ENCODE measurements around the gene PDE3B. TPM values are rescaled to one million over a fixed set of nuclear protein-coding genes. Genes with fewer than 3 reads are reported as not detected.

PDE3B gene
- total and polyA plus RNA-seq, 2 of the 8 experiments (the other 6 are each of a cell fraction or from before 2014, with no cell fraction given) = 2.7 to 10.9 TPM

GRCh38 chr11:14906578-14906977, 263.0 kb downstream of the PDE3B start:
- no peak overlapping the region for H3K14ac ChIP-seq (ENCODE audit: insufficient read length)
- H3K9me3 ChIP-seq (ENCODE audit: insufficient read depth in 2 of 2, low read depth in 1 of 2, low read length in 1 of 2) = no peaks in the 10 kb centered on the region
- H3K79me2 ChIP-seq (ENCODE audit: control insufficient read depth in 1 of 2, insufficient read depth in 2 of 2, low read length in 2 of 2) = no peaks in the 10 kb centered on the region
- no peak for FAIRE-seq
- no peak overlapping the region for H3K27ac ChIP-seq (ENCODE audit: low read depth, low read length)
- no peak overlapping the region for H4K8ac ChIP-seq (ENCODE audit: extremely low read depth, insufficient read depth, low read length)
- H3K79me1 ChIP-seq (ENCODE audit: low read depth, low read length) = no peaks in the 10 kb centered on the region
- no peaks in the 10 kb centered on the region for H3K36me3 ChIP-seq (ENCODE audit: control insufficient read depth in 2 of 4, insufficient read depth in 4 of 4, low read length in 3 of 4)
- H4K5ac ChIP-seq (ENCODE audit: insufficient read length, low read depth, low read length) = no peak overlapping the region
- H3K23ac ChIP-seq (ENCODE audit: insufficient read length) = no peak overlapping the region
- no peak overlapping the region for H2AK5ac ChIP-seq (ENCODE audit: low read depth, low read length)
- H2BK12ac ChIP-seq (ENCODE audit: low read depth, low read length) = no peak overlapping the region
- no peaks in the 10 kb centered on the region for H4K20me1 ChIP-seq (replicated peaks in 1 of 2; ENCODE audit: control insufficient read depth in 1 of 2, insufficient read depth in 2 of 2, low read length in 2 of 2)
- no peak overlapping the region for H3K18ac ChIP-seq (ENCODE audit: extremely low read depth, low read length)
- DNase-seq (ENCODE audit: low read depth in 1 of 2, low spot score in 2 of 2) = no peak
- peak overlapping the region in 1 of 2 experiments; percentile 53; a peak in 1 of 4 replicates for H3K4me2 ChIP-seq (ENCODE audit: insufficient read depth in 1 of 2, low read depth in 2 of 2, low read length in 2 of 2)
- no peak overlapping the region for H2BK120ac ChIP-seq (replicated peaks; ENCODE audit: low read depth, low read length)
- CTCF ChIA-PET (ENCODE audit: partially characterized antibody) = interaction anchor here (0.6 to 5.6 kb wide), 84 partner anchors 9 to 568 kb away, joined by 3 to 138 read pairs (median 6); partner anchors contain the start of genes CALCB, CYP2R1 and INSC
- peaks cover 0 to 11% (median under 1%) of the 10 kb centered on the region in 4 experiments; a peak in 4 of 7 replicates for H3K4me1 ChIP-seq (replicated peaks in 1 of 4; ENCODE audit: control insufficient read depth in 3 of 4, insufficient read depth in 4 of 4, low read length in 3 of 4)
- no peak overlapping the region for H4K91ac ChIP-seq (replicated peaks; ENCODE audit: insufficient read length, low read length)
- no peak overlapping the region for H2BK20ac ChIP-seq (ENCODE audit: low read length)
- no peak overlapping the region; a peak in 2 of 8 replicates for H3K4me3 ChIP-seq (ENCODE audit: extremely low read depth in 1 of 4, insufficient read depth in 2 of 4, low read depth in 3 of 4, low read length in 4 of 4)
- H2BK5ac ChIP-seq (ENCODE audit: low read depth, low read length) = no peak overlapping the region
- no peaks in the 10 kb centered on the region for H3K23me2 ChIP-seq (ENCODE audit: low read depth, low read length)
- H3K56ac ChIP-seq (replicated peaks; ENCODE audit: insufficient read length, low read depth, low read length) = no peak overlapping the region
- H2BK15ac ChIP-seq (ENCODE audit: low read length) = no peak overlapping the region
- peaks cover 0 to 7% (median 0%) of the 10 kb centered on the region in 4 experiments; a peak in 3 of 7 replicates for H3K27me3 ChIP-seq (replicated peaks in 1 of 4; ENCODE audit: control insufficient read depth in 3 of 4, extremely low read depth in 1 of 4, insufficient read depth in 3 of 4, low read length in 3 of 4)
- 87% methylated on average over 3 of the region's 5 CpGs; no CpG with 5 or more reads in 1 of the 2 experiments for WGBS, 2 experiments (ENCODE audit: extremely low coverage in 1 of 2, insufficient coverage in 1 of 2, insufficient read length in 1 of 2, insufficient replicate concordance in 2 of 2, low coverage in 1 of 2, low lambda C conversion rate in 2 of 2, missing lambda C conversion rate in 1 of 2)
- POLR2A ChIA-PET (ENCODE audit: partially characterized antibody) = interaction anchor here (1.0 to 3.1 kb wide), 3 partner anchors 12 to 272 kb away, joined by 3 to 10 read pairs (median 5); partner anchors contain the start of gene PDE3B
- no peak overlapping the region for H2AFZ ChIP-seq (ENCODE audit: low read length)
- no peak overlapping the region for H3K4ac ChIP-seq (replicated peaks; ENCODE audit: insufficient read length, low read depth, low read length)
- no peak overlapping the region for H3K9ac ChIP-seq (replicated peaks in 1 of 4; ENCODE audit: extremely low read depth in 1 of 4, low read depth in 3 of 4, low read length in 3 of 4)
- TF ChIP-seq KDM4A (IDR thresholded peaks at IDR 0.05; ENCODE audit: low read depth, low read length, severe bottlenecking) = no peak
- no peak for TF ChIP-seq FOSL1 (IDR thresholded peaks at IDR 0.05; ENCODE audit: insufficient read depth, low read depth, low read length)
- TF ChIP-seq POLR2AphosphoS5 (IDR thresholded peaks at IDR 0.05; ENCODE audit: low read depth, low read length) = no peak
- TF ChIP-seq CHD2 (IDR thresholded peaks at IDR 0.05; ENCODE audit: low read length) = no peak
- TF ChIP-seq NRF1 (IDR thresholded peaks at IDR 0.05; ENCODE audit: low read depth, low read length) = no peak
- TF ChIP-seq TCF12 (IDR thresholded peaks at IDR 0.05; ENCODE audit: low read depth, low read length) = no peak
- TF ChIP-seq EP300 (IDR thresholded peaks at IDR 0.05; ENCODE audit: borderline replicate concordance in 1 of 2, low read depth in 2 of 2, low read length in 2 of 2) = no peak
- TF ChIP-seq YY1 (IDR thresholded peaks at IDR 0.05; ENCODE audit: low read depth, low read length) = no peak
- TF ChIP-seq RAD21 (IDR thresholded peaks at IDR 0.05 in 1 of 2, conservative IDR thresholded peaks at IDR 0.05 in 1 of 2; ENCODE audit: low read depth in 2 of 2, low read length in 2 of 2) = no peak
- TF ChIP-seq BCL11A (IDR thresholded peaks at IDR 0.05; ENCODE audit: low read depth in 2 of 2, low read length in 2 of 2) = no peak
- TF ChIP-seq ATF3 (IDR thresholded peaks at IDR 0.05; ENCODE audit: insufficient read depth, low read depth, low read length) = no peak
- no peak for TF ChIP-seq ASH2L (IDR thresholded peaks at IDR 0.05; ENCODE audit: low read length)
- TF ChIP-seq SIN3A (conservative IDR thresholded peaks at IDR 0.05 in 1 of 2, IDR thresholded peaks at IDR 0.05 in 1 of 2; ENCODE audit: low read depth in 1 of 2, low read length in 2 of 2) = no peak

Data from H1 (cell line).